ENCODE results near the gene DAO.
"Not testable (repeated sequence)": the region's sequence is repeated elsewhere in the genome, so short reads cannot be mapped to it uniquely, and the experiment has no call there.

The DAO gene

GRCh38 chr12:108856428-108857157 lies 23.3 kb upstream of the DAO start:
- CTCF ChIA-PET: interaction anchor here (1.0 kb wide), 2 partner anchors 9 to 55 kb away, joined by 3 read pairs; no protein-coding TSS in a partner anchor
- H3K4me3 ChIP-seq (ENCODE audit: low read depth, low read length): peak overlapping the region; percentile 90
- DNase-seq (ENCODE audit: low read depth, low spot score): no peak
- POLR2A ChIA-PET: interaction anchor here (1.0 to 2.0 kb wide), 3 partner anchors 18 to 52 kb away, joined by 7 to 10 read pairs (median 7); no protein-coding TSS in a partner anchor
- no peak for TF ChIP-seq CTCF (IDR thresholded peaks at IDR 0.05; ENCODE audit: insufficient read depth, low read length, missing control alignments)

- H3K4me3 ChIP-seq (ENCODE audit: low read depth, low read length): peak overlapping the region; percentile 90
- TF ChIP-seq CTCF (IDR thresholded peaks at IDR 0.05; ENCODE audit: insufficient read depth, low read length, missing control alignments): no peak
- CTCF ChIA-PET: interaction anchor here (1.0 kb wide), 1 partner anchor 55 kb away, joined by 3 read pairs; no protein-coding TSS in a partner anchor
- no peak for DNase-seq (ENCODE audit: low read depth, low spot score)
- POLR2A ChIA-PET: interaction anchor here (0.7 to 2.0 kb wide), 5 partner anchors 19 to 53 kb away, joined by 3 to 10 read pairs (median 7); no protein-coding TSS in a partner anchor
These were observed 22.8 kb upstream of the DAO start for GRCh38 chr12:108857158-108857407.

- CTCF ChIA-PET: interaction anchor here (0.6 to 1.7 kb wide), 5 partner anchors 10 to 194 kb away, joined by 3 to 5 read pairs (median 3); no protein-coding TSS in a partner anchor
- H3K4me3 ChIP-seq (ENCODE audit: low read depth, low read length): peak overlapping the region; percentile 20; the same call in 1 of the 2 replicates
- no peak for TF ChIP-seq CTCF (IDR thresholded peaks at IDR 0.05; ENCODE audit: insufficient read depth, low read length, missing control alignments)
- POLR2A ChIA-PET: interaction anchor here (1.9 to 2.0 kb wide), 2 partner anchors 20 to 26 kb away, joined by 7 to 10 read pairs; no protein-coding TSS in a partner anchor
- DNase-seq (ENCODE audit: low read depth, low spot score): no peak
These were observed 21.4 kb upstream of the DAO start for GRCh38 chr12:108858311-108859074.

- H3K4me3 ChIP-seq (ENCODE audit: low read depth, low read length); DNase-seq (ENCODE audit: low read depth, low spot score); POLR2A ChIA-PET: not testable (repeated sequence)
- CTCF ChIA-PET: interaction anchor here (0.6 to 1.7 kb wide), 5 partner anchors 9 to 195 kb away, joined by 3 to 5 read pairs (median 3); no protein-coding TSS in a partner anchor
These were observed 20.6 kb upstream of the DAO start for GRCh38 chr12:108859141-108859922.

GRCh38 chr12:108859923-108860291 lies 20.0 kb upstream of the DAO start:
- ChIA-PET POLR2A (no interaction called here), CTCF (interaction anchor here (1.3 kb wide), 1 partner anchor 57 kb away, joined by 3 read pairs; no protein-coding TSS in a partner anchor)
- H3K4me3 ChIP-seq (ENCODE audit: low read depth, low read length): no peak overlapping the region
- DNase-seq (ENCODE audit: low read depth, low spot score): no peak
- no peak for TF ChIP-seq CTCF (IDR thresholded peaks at IDR 0.05; ENCODE audit: insufficient read depth, low read length, missing control alignments)

GRCh38 chr12:108860443-108860842 lies 19.4 kb upstream of the DAO start:
- ChIA-PET CTCF (no interaction called here), POLR2A (no interaction called here)
- H3K4me3 ChIP-seq (ENCODE audit: low read depth, low read length): no peak overlapping the region
- no peak for TF ChIP-seq CTCF (IDR thresholded peaks at IDR 0.05; ENCODE audit: insufficient read depth, low read length, missing control alignments)
- DNase-seq (ENCODE audit: low read depth, low spot score): no peak

All from AG04449 (cell line).